PC-3 (cell line): ENCODE results near the gene SEMA6B. TPM values are rescaled to one million over a fixed set of nuclear protein-coding genes. Genes with fewer than 3 reads are reported as not detected.

ENCODE experiments used
- ATAC-seq: fragments of 200-7000 bp; cut with Tn5 transposase; 2 replicates; pipeline ENCODE4 v1.9.1; 2020; ENCODE audit warnings: mild to moderate bottlenecking, moderate library complexity
- BruUV-seq: library from RNA; stranded (reverse); fragments of 400-500 nt; replicated peaks from 2 replicates; lab custom pipeline; 2021; lab: Mats Ljungman, UMichigan
- CTCF ChIA-PET: fragments of 300-600 bp; sonication (Branson Sonifier 250); formaldehyde crosslinking; loops from one replicate; lab custom pipeline; 2022; ENCODE audit warnings: antibody characterized with exemption; lab: Charles Lee
- POLR2A ChIA-PET: fragments of 300-600 bp; sonication (Branson Sonifier 250); formaldehyde crosslinking; loops from one replicate; lab custom pipeline; 2022; ENCODE audit warnings: antibody characterized with exemption; ENCODE audit not compliant: unreplicated experiment; lab: Charles Lee
- DNase-seq: peaks from one replicate; pipeline ENCODE4 v3.0.0-alpha.2; 2015
- H2AFZ ChIP-seq: fragments of 300-600 bp; sonication (generic); 2 replicates; pipeline ENCODE4 v1.6.0; 2016; ENCODE audit warnings: antibody characterized with exemption, low read length
- H3F3A ChIP-seq: fragments of 300-600 bp; sonication (generic); one replicate; pipeline ENCODE4 v1.6.0; 2017; ENCODE audit warnings: antibody characterized with exemption, low read length, control low read depth, mild to moderate bottlenecking; ENCODE audit not compliant: unreplicated experiment
- H3K27ac ChIP-seq: fragments of 300-600 bp; sonication (generic); 2 replicates; pipeline ENCODE4 v1.5.1; 2016; ENCODE audit warnings: mild to moderate bottlenecking, low read length
- H3K27me3 ChIP-seq: fragments of 300-600 bp; sonication (generic); 2 replicates; pipeline ENCODE4 v1.6.1; 2016; ENCODE audit warnings: low read length, mixed read lengths
- H3K36me3 ChIP-seq: fragments of 300-600 bp; sonication (generic); 2 replicates; pipeline ENCODE4 v1.6.1; 2016; ENCODE audit warnings: low read depth, mixed run types, low read length, mixed read lengths
- H3K4me1 ChIP-seq: fragments of 300-600 bp; sonication (generic); 2 replicates; pipeline ENCODE4 v1.5.1; 2016; ENCODE audit warnings: low read length; ENCODE audit not compliant: insufficient read depth
- H3K4me2 ChIP-seq: fragments of 300-600 bp; sonication (generic); 2 replicates; pipeline ENCODE4 v1.6.0; 2016; ENCODE audit warnings: low read length
- H3K4me3 ChIP-seq: fragments of 300-600 bp; sonication (generic); 2 replicates; pipeline ENCODE4 v1.5.1; 2016; ENCODE audit warnings: mild to moderate bottlenecking, low read length, mixed read lengths
- H3K79me2 ChIP-seq: fragments of 300-600 bp; sonication (generic); 2 replicates; pipeline ENCODE4 v1.6.1; 2017; ENCODE audit warnings: low read length, mixed read lengths
- H3K9ac ChIP-seq: fragments of 300-600 bp; sonication (generic); 2 replicates; pipeline ENCODE4 v1.6.0; 2016; ENCODE audit warnings: mild to moderate bottlenecking, low read length
- H3K9me2 ChIP-seq: fragments of 300-600 bp; sonication (generic); replicated peaks from 2 replicates; pipeline ENCODE4 v1.6.1; 2016; ENCODE audit warnings: mixed run types, low read length, mixed read lengths
- H3K9me3 ChIP-seq: fragments of 300-600 bp; sonication (generic); 2 replicates; pipeline ENCODE4 v1.6.1; 2016; ENCODE audit warnings: low read length, mixed read lengths
- H4K20me1 ChIP-seq: fragments of 300-600 bp; sonication (generic); 2 replicates; pipeline ENCODE4 v1.6.1; 2016; ENCODE audit warnings: low read length, mixed read lengths
- CTCF ChIP-seq: fragments of 300-600 bp; sonication (generic); conservative IDR thresholded peaks from 2 replicates; pipeline ENCODE4 v1.5.1; 2017; ENCODE audit warnings: antibody characterized with exemption, low read depth, mild to moderate bottlenecking, low read length
- EZH2 ChIP-seq: fragments of 300-600 bp; sonication (generic); IDR thresholded peaks from one replicate; pipeline ENCODE4 v1.6.1; 2017; ENCODE audit warnings: antibody characterized with exemption, mild to moderate bottlenecking, low read length; ENCODE audit not compliant: unreplicated experiment
- EZH2phosphoT487 ChIP-seq: fragments of 300-600 bp; sonication (generic); IDR thresholded peaks from 2 replicates; pipeline ENCODE4 v1.6.1; 2018; ENCODE audit warnings: mild to moderate bottlenecking, antibody characterized with exemption, low read length, borderline replicate concordance
- intact Hi-C: fragments of 100-400 bp; cut with micrococcal nuclease; formaldehyde crosslinking; loops from 2 replicates; pipeline ENCODE4 v1.9.0; 2023
- total RNA-seq: library from RNA; depleted of rRNA; stranded (reverse); fragments of >200 nt; gene quantifications from 2 replicates; pipeline ENCODE4 v1.2.3, GENCODE V29; 2014; rRNA removed

Gene SEMA6B
- total RNA-seq, 1 experiment from 2014 or later = 9.0 TPM

- Histone ChIP-seq H3K4me3 (no peak overlapping the region), H3K79me2 (no peaks in the 10 kb centered on the region), H3F3A (no peaks in the 10 kb centered on the region), H3K36me3 (peaks cover 29% of the 10 kb centered on the region), H3K4me1 (no peaks in the 10 kb centered on the region), H3K9me2 (no peaks in the 10 kb centered on the region), H3K9me3 (no peaks in the 10 kb centered on the region), H2AFZ (no peak overlapping the region), H3K4me2 (no peak overlapping the region), H3K27me3 (no peaks in the 10 kb centered on the region), H3K27ac (no peak overlapping the region), H3K9ac (no peak overlapping the region), H4K20me1 (no peaks in the 10 kb centered on the region)
- no TSS peak for BruUV-seq
- ChIA-PET CTCF (no interaction called here), POLR2A (no interaction called here)
- TF ChIP-seq EZH2 = no peak
- TF ChIP-seq EZH2phosphoT487 = no peak
- TF ChIP-seq CTCF = no peak
- ATAC-seq = no peak
- no peak for DNase-seq
- intact Hi-C loops = no loop called here
Observed at GRCh38 chr19:4493104-4493928, 66.2 kb downstream of the SEMA6B start.

Other genes with a start within 250 kb of the SEMA6B start
- gene STAP2, start 220.9 kb downstream of the SEMA6B start, total RNA-seq = 71.1 and 72.6 TPM in 2 replicates
- gene MPND, start 216.1 kb downstream of the SEMA6B start, total RNA-seq = 5.6 and 10.9 TPM in 2 replicates
- 59.8 and 71.1 TPM in 2 replicates for gene SH3GL1, start 159.1 kb downstream of the SEMA6B start, total RNA-seq
- 48.9 and 59.8 TPM in 2 replicates for gene CHAF1A, start 157.0 kb downstream of the SEMA6B start, total RNA-seq
- 64.0 and 86.1 TPM in 2 replicates for gene UBXN6, start 101.9 kb downstream of the SEMA6B start, total RNA-seq
- 111 and 165 TPM in 2 replicates for gene HDGFL2, start 87.4 kb downstream of the SEMA6B start, total RNA-seq
- gene PLIN4, start 41.2 kb downstream of the SEMA6B start, total RNA-seq = 9.1 and 9.8 TPM in 2 replicates
- gene PLIN5, start 24.5 kb downstream of the SEMA6B start, total RNA-seq = 1.2 and 3.3 TPM in 2 replicates
- 0.23 and 0.51 TPM in 2 replicates for gene LRG1, start 19.6 kb downstream of the SEMA6B start, total RNA-seq
- gene TNFAIP8L1, start 79.8 kb upstream of the SEMA6B start, total RNA-seq = 8.3 and 12.0 TPM in 2 replicates
- 426 and 474 TPM in 2 replicates for gene MYDGF, start 110.7 kb upstream of the SEMA6B start, total RNA-seq
- 129 and 215 TPM in 2 replicates for gene DPP9, start 164.2 kb upstream of the SEMA6B start, total RNA-seq
- 28.1 and 30.6 TPM in 2 replicates for gene FEM1A, start 232.1 kb upstream of the SEMA6B start, total RNA-seq